H9 (cell line): ENCODE measurements around the gene DENND4A. TPM values are rescaled to one million over a fixed set of nuclear protein-coding genes. Genes with fewer than 3 reads are reported as not detected.

Source experiments
- DNase-seq: peaks from one replicate; pipeline ENCODE4 v3.0.0-alpha.2; 2017
- H2AFZ ChIP-seq: one replicate; pipeline ENCODE4 v1.6.1; 2013; ENCODE audit warnings: mild to moderate bottlenecking, low read length, control low read depth, moderate library complexity
- H2AK5ac ChIP-seq: 2 replicates; pipeline ENCODE4 v1.6.1; 2013; ENCODE audit warnings: low read length, control low read depth, mixed read lengths; ENCODE audit not compliant: insufficient read length
- H2BK120ac ChIP-seq: one replicate; pipeline ENCODE4 v1.6.1; 2013; ENCODE audit warnings: low read depth, mild to moderate bottlenecking, low read length, control low read depth, inconsistent platforms; ENCODE audit not compliant: poor library complexity, severe bottlenecking
- H2BK12ac ChIP-seq: 2 replicates; pipeline ENCODE4 v1.6.1; 2013; ENCODE audit warnings: low read length, control low read depth, mixed read lengths, low read depth; ENCODE audit not compliant: insufficient read length
- H2BK15ac ChIP-seq: 2 replicates; pipeline ENCODE4 v1.6.1; 2013; ENCODE audit warnings: low read depth, low read length, control low read depth
- H2BK20ac ChIP-seq: one replicate; pipeline ENCODE4 v1.6.1; 2013; ENCODE audit warnings: low read depth, mild to moderate bottlenecking, low read length, control low read depth, inconsistent platforms; ENCODE audit not compliant: poor library complexity, severe bottlenecking
- H2BK5ac ChIP-seq: 2 replicates; pipeline ENCODE4 v1.6.1; 2013; ENCODE audit warnings: low read length, control low read depth, mixed read lengths; ENCODE audit not compliant: insufficient read length
- H3K14ac ChIP-seq: 2 replicates; pipeline ENCODE4 v1.6.1; 2013; ENCODE audit warnings: low read length, control low read depth; ENCODE audit not compliant: insufficient read depth
- H3K18ac ChIP-seq: 2 replicates; pipeline ENCODE4 v1.6.1; 2013; ENCODE audit warnings: low read depth, mild to moderate bottlenecking, mixed read lengths, low read length, control low read depth; ENCODE audit not compliant: insufficient read length
- H3K23ac ChIP-seq: 2 replicates; pipeline ENCODE4 v1.6.1; 2013; ENCODE audit warnings: low read length, control low read depth, mixed read lengths, low read depth; ENCODE audit not compliant: insufficient read length
- H3K23me2 ChIP-seq: 2 replicates; pipeline ENCODE4 v1.6.1; 2013; ENCODE audit warnings: low read depth, mild to moderate bottlenecking, mixed read lengths, low read length, control low read depth; ENCODE audit not compliant: insufficient read length, poor library complexity, severe bottlenecking
- H3K27ac ChIP-seq: 2 replicates; pipeline ENCODE4 v1.5.1; 2013; ENCODE audit warnings: low read length, control low read depth, mixed read lengths, low read depth; ENCODE audit not compliant: insufficient read length
- H3K27me3 ChIP-seq: 2 replicates; pipeline ENCODE4 v1.6.1; 2013; ENCODE audit warnings: low read length, control low read depth, inconsistent platforms; ENCODE audit not compliant: insufficient read depth
- H3K4ac ChIP-seq: 2 replicates; pipeline ENCODE4 v1.6.1; 2013; ENCODE audit warnings: low read depth, mild to moderate bottlenecking, control low read depth, inconsistent platforms, low read length, moderate library complexity
- H3K4me1 ChIP-seq: 2 replicates; pipeline ENCODE4 v1.6.1; 2013; ENCODE audit warnings: low read length, control low read depth, inconsistent platforms; ENCODE audit not compliant: insufficient read depth
- H3K4me2 ChIP-seq: 2 replicates; pipeline ENCODE4 v1.6.1; 2013; ENCODE audit warnings: low read length, control low read depth, mixed read lengths; ENCODE audit not compliant: insufficient read length, insufficient read depth
- H3K56ac ChIP-seq: 2 replicates; pipeline ENCODE4 v1.6.1; 2013; ENCODE audit warnings: low read depth, mild to moderate bottlenecking, mixed read lengths, low read length, control low read depth; ENCODE audit not compliant: insufficient read length
- H3K79me1 ChIP-seq: 2 replicates; pipeline ENCODE4 v1.6.1; 2013; ENCODE audit warnings: low read depth, mild to moderate bottlenecking, moderate library complexity, low read length, control low read depth, inconsistent platforms; ENCODE audit not compliant: insufficient read depth, poor library complexity, severe bottlenecking
- H3K79me2 ChIP-seq: 2 replicates; pipeline ENCODE4 v1.6.1; 2013; ENCODE audit warnings: low read length, control low read depth, inconsistent platforms; ENCODE audit not compliant: insufficient read depth
- H3K9ac ChIP-seq: 2 replicates; pipeline ENCODE4 v1.6.1; 2013; ENCODE audit warnings: low read length, control low read depth, mixed read lengths; ENCODE audit not compliant: insufficient read length; ENCODE audit errors: extremely low read depth
- H3K9me3 ChIP-seq: one replicate; pipeline ENCODE4 v1.6.1; 2013; ENCODE audit warnings: low read depth, low read length, inconsistent platforms; ENCODE audit not compliant: control insufficient read depth
- H3T11ph ChIP-seq: one replicate; pipeline ENCODE4 v1.6.1; 2013; ENCODE audit warnings: mild to moderate bottlenecking, low read length, control low read depth, inconsistent platforms
- H4K20me1 ChIP-seq: one replicate; pipeline ENCODE4 v1.6.1; 2013; ENCODE audit not compliant: control insufficient read depth, insufficient read length, insufficient read depth
- H4K5ac ChIP-seq: 2 replicates; pipeline ENCODE4 v1.6.1; 2013; ENCODE audit warnings: low read depth, mild to moderate bottlenecking, mixed read lengths, low read length, control low read depth; ENCODE audit not compliant: insufficient read length
- H4K8ac ChIP-seq: replicated peaks from 2 replicates; pipeline ENCODE4 v1.6.1; 2013; ENCODE audit warnings: low read length, control low read depth, mixed read lengths, low read depth; ENCODE audit not compliant: insufficient read length
- H4K91ac ChIP-seq: 2 replicates; pipeline ENCODE4 v1.6.1; 2013; ENCODE audit warnings: low read depth, mild to moderate bottlenecking, moderate library complexity, mixed read lengths, low read length, control low read depth; ENCODE audit not compliant: insufficient read length
- H3K27ac Mint-ChIP-seq, 3 experiments: 2 replicates in 2 of 3; 3 replicates in 1 of 3; pipeline ENCODE4 v1.8.0; 2020 to 2021; ENCODE audit warnings: mixed read lengths in 3 of 3, mild to moderate bottlenecking in 1 of 3, moderate library complexity in 1 of 3
- H3K27me3 Mint-ChIP-seq: 2 replicates; pipeline ENCODE4 v1.8.0; 2021; ENCODE audit warnings: low read depth, mild to moderate bottlenecking, moderate library complexity, mixed read lengths
- H3K36me3 Mint-ChIP-seq, 3 experiments: 2 replicates in 2 of 3; 3 replicates in 1 of 3; pipeline ENCODE4 v1.8.0; 2020 to 2021; ENCODE audit warnings: low read depth in 3 of 3, mixed read lengths in 3 of 3; ENCODE audit not compliant: insufficient read depth in 1 of 3
- H3K4me1 Mint-ChIP-seq, 2 experiments: 2 replicates each; pipeline ENCODE4 v1.8.0; 2020; ENCODE audit warnings: mixed read lengths in 2 of 2
- H3K4me3 Mint-ChIP-seq, 2 experiments: 2 replicates in 1 of 2; 3 replicates in 1 of 2; pipeline ENCODE4 v1.8.0; 2020 to 2021; ENCODE audit warnings: mild to moderate bottlenecking in 2 of 2, mixed read lengths in 2 of 2, moderate library complexity in 1 of 2
- H3K9me3 Mint-ChIP-seq, 2 experiments: 2 replicates in 1 of 2; 3 replicates in 1 of 2; pipeline ENCODE4 v1.8.0; 2020; ENCODE audit warnings: mild to moderate bottlenecking in 2 of 2, mixed read lengths in 2 of 2, moderate library complexity in 1 of 2
- CTCF ChIP-seq: fragments of 200-600 bp; sonication (generic); conservative IDR thresholded peaks from 3 replicates; pipeline ENCODE4 v1.8.0; 2021; ENCODE audit warnings: antibody characterized with exemption, mild to moderate bottlenecking
- WGBS: extraction: QIAGEN DNeasy Blood & Tissue Kit; methylation state at CpG from one replicate; pipeline ENCODE4 v1.1.7; 2013; ENCODE audit warnings: missing lambda C conversion rate, low lambda C conversion rate, mixed read lengths; ENCODE audit not compliant: insufficient read length; ENCODE audit errors: extremely low coverage; 5-methylcytosine and 5-hydroxymethylcytosine counted together
- total RNA-seq: library from RNA; stranded (reverse); gene quantifications from 2 replicates; pipeline ENCODE4 v1.2.1, GENCODE V29; 2021

Gene DENND4A
- total RNA-seq, 1 experiment from 2014 or later: 4.7 TPM

GRCh38 chr15:65631503-65631902, 160.6 kb downstream of the DENND4A start:
- WGBS: no CpG with 5 or more reads among the region's 6 CpGs
- no peak overlapping the region for H2BK5ac ChIP-seq
- no peak for TF ChIP-seq CTCF
- H2AK5ac ChIP-seq: no peak overlapping the region
- H2BK15ac ChIP-seq: no peak overlapping the region
- H2BK120ac ChIP-seq: no peak overlapping the region
- H3T11ph ChIP-seq: no peak overlapping the region
- H3K4me2 ChIP-seq: no peak overlapping the region
- H3K9ac ChIP-seq: no peak overlapping the region
- no peak overlapping the region for H4K8ac ChIP-seq
- H3K23ac ChIP-seq: no peak overlapping the region
- H3K79me1 ChIP-seq: no peaks in the 10 kb centered on the region
- H4K5ac ChIP-seq: no peak overlapping the region
- no peak overlapping the region for H3K56ac ChIP-seq
- no peak overlapping the region for H3K18ac ChIP-seq
- no peaks in the 10 kb centered on the region for H3K9me3 ChIP-seq
- H3K79me2 ChIP-seq: no peaks in the 10 kb centered on the region
- no peaks in the 10 kb centered on the region for H3K23me2 ChIP-seq
- H3K4me1 ChIP-seq: no peaks in the 10 kb centered on the region
- no peaks in the 10 kb centered on the region for H3K27me3 ChIP-seq
- no peak overlapping the region for H3K4ac ChIP-seq
- H4K91ac ChIP-seq: no peak overlapping the region
- H3K9me3 Mint-ChIP-seq: no peaks in the 10 kb centered on the region
- H4K20me1 ChIP-seq: no peaks in the 10 kb centered on the region
- H3K27me3 Mint-ChIP-seq: no peaks in the 10 kb centered on the region
- H3K27ac Mint-ChIP-seq: no peak overlapping the region
- peaks cover 9 to 10% of the 10 kb centered on the region in 2 experiments for H3K4me1 Mint-ChIP-seq
- no peak overlapping the region for H3K4me3 Mint-ChIP-seq
- H3K36me3 Mint-ChIP-seq: no peaks in the 10 kb centered on the region
- no peak overlapping the region for H3K27ac ChIP-seq
- H2AFZ ChIP-seq: no peak overlapping the region
- H2BK12ac ChIP-seq: no peak overlapping the region
- no peak for DNase-seq
- H2BK20ac ChIP-seq: no peak overlapping the region
- no peak overlapping the region for H3K14ac ChIP-seq
